Measurements from ENCODE around the gene APC2.

The APC2 gene, protein sequence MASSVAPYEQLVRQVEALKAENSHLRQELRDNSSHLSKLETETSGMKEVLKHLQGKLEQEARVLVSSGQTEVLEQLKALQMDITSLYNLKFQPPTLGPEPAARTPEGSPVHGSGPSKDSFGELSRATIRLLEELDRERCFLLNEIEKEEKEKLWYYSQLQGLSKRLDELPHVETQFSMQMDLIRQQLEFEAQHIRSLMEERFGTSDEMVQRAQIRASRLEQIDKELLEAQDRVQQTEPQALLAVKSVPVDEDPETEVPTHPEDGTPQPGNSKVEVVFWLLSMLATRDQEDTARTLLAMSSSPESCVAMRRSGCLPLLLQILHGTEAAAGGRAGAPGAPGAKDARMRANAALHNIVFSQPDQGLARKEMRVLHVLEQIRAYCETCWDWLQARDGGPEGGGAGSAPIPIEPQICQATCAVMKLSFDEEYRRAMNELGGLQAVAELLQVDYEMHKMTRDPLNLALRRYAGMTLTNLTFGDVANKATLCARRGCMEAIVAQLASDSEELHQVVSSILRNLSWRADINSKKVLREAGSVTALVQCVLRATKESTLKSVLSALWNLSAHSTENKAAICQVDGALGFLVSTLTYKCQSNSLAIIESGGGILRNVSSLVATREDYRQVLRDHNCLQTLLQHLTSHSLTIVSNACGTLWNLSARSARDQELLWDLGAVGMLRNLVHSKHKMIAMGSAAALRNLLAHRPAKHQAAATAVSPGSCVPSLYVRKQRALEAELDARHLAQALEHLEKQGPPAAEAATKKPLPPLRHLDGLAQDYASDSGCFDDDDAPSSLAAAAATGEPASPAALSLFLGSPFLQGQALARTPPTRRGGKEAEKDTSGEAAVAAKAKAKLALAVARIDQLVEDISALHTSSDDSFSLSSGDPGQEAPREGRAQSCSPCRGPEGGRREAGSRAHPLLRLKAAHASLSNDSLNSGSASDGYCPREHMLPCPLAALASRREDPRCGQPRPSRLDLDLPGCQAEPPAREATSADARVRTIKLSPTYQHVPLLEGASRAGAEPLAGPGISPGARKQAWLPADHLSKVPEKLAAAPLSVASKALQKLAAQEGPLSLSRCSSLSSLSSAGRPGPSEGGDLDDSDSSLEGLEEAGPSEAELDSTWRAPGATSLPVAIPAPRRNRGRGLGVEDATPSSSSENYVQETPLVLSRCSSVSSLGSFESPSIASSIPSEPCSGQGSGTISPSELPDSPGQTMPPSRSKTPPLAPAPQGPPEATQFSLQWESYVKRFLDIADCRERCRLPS (N-terminal part only)

DNA sequence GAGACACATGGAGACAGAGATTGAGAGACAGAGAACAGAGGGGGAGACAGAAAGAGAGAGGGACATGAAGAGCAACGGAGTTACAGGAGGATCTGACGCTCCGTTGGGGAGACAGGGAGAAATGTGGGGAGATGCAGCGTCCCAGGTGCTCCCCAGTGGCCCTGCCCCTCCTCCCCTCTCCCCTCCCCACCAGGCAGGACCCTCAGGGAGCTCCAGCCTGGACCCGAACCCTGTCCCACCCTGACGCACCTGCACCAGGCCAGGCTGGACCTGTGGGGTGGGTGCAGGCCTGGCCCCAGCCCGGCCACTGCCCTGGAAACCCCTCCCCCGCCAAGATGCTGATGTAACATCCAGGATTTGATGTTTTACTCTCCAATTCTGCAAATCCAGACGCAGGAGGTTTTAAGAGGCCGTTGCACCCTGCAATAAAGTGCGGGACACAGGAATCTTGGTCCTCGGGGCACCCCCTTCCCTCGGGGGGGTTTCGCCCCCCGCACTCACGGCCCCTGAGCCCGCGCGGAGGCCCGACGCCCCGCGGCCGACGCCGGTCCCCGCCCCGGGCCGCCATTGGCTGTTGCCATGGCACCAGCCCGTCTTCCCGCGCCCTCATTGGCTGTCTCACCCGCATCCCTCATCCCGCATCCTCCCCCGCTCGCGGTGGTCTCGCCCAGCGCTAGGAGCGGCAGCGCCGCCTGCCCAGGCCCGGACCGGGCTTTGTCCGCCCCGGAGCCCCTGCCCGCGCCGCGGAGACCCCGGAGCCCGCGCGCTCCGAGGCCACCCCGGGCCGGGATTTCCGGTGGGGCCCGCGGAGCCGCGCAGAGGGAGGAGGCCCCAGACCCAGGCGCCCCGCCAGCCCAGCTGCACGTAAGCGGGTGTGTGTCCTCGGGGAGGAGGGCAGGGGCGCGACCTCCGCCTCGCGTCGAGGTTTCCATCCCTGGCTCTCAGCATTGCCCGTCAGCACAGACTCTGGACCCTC is at the start of gene APC2:
Gene APC2 (plus strand): TSS at position 655 of the 976 bp plus-strand sequence. CDS start 2,881 bp downstream, outside the sequence.
- DNase-seq: no peak

DNA sequence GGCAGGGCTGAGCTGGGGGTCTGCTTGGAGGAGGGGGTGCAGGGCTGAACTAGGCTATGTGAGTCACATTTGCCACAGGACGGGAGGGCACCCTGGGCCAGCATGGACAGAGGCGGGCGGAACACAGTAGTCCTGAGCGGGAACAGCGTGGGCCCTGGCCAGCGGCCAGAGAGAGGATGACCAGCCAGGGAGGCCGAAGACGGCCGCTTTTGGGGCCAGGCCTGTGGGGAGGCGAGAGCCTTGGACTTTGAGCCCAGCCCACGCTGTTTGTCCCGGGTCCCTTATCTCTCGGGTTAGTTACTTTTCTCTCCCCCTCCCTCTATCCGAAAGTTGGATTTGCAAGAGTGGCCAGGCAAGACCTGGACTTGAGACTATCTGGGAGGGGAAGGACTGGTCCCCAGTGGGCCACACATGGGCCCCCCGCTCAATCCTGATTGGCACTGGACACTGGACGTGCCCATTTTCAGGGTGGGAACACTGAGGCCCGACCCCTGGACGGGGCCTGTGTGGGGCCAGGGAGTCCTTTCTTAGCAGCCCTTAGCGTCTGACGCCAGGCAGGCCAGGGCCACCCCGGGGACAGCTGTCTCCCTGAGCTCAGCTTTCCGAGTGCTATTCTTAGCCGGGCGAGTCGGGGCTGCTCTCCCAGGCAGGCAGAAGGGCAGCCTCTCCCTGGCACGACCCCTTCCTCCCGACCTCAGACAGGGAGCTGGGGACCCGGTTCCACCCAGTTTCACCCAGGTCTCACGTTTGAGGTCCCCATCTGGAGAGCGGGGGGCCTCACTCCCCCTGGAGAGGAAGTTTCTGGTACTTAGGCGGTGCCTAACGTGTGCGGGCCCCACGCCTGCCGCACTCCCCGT is 49.4 kb upstream of the APC2 start:
- no peak for DNase-seq

DNA sequence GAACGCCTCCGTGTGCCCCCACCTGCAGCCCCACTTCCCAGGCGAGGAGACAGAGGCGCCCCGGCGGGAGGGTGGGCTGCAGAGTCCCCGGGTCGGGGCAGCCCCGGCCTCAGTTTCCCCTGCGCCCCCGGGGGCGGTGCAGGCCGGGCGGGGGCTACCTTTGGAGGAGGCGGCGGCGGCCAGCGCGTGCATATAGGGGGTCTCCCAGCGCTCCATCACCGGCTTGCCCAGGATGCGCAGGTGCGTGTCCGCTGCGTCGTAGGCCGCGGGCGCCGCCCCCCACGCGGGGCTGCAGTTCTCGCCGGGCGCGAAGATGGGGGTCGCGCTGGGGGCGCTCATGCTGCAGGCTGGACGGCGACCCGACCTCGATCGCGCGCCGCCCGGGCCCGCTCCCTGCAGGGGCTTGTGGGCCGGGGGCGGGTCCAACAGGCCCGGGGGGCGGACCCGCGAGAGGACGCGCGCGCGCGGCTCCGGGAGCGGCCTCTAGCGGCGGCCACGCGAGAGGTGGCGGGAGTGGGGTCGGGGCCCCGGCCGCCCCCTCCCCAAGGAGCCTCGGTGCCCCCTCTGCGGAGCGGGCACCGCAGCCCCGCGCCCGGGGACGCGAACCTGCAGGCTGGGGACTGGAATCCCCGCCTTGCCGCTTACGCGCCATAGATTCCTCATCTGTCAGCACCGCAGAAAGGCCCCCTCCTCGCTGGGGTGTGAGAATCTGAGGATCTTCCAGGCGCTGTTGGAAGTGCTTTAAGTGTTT is 48.6 kb upstream of the APC2 start, which contains the start of gene GAMT:
Gene GAMT (minus strand): TSS at position 405 of the 751 bp plus-strand sequence. CDS start 66 bp downstream, at position 339.
- DNase-seq: peak; percentile 53 to 68

DNA sequence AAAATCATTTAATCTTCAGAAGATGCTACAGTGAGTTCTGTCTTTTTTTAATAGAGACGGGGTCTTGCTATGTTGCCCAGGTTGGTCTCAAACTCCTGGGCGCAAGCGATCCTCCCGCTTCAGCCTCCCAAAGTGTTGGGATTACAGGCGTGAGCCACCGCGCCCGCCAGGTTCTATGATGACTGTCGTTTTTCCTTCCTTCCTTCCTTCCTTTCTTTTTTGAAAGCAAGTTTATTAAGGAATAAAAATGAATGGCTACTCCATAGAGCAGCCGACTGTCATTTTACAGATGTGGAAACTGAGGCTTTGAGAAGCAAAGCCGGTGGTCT is 48.1 kb upstream of the APC2 start:
- DNase-seq: no peak

DNA sequence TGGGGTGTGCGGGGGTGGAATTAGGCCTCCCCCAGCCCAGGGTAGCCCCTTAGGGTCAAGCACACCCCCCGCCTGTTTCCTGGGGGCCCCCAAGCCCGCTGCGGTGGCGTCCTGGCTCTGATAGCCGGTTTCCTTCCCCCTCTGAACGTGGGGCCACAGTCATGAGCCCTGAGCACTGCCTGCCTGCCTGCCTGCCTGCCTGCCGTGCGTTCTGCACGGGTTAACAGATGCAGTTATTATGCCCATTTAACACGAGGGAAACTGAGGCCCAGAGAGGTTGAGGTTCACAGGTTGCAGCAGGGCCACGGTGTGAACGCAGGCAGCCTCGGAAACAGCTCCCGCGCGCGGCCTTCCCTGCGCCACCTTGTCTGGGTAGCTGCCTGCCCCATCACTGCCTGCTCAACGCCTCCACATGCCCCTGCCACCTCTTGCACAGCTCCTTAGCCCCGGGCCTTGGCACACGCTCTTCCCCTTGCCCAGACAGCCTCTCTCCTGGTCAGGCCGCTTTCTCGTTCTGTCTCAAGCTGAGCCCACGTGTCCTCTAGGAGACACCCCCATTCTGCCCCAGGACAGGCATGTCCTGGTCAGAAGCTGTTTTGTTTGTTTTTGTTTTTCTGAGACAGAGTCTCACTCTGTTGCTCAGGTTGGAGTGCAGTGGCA is 47.4 kb upstream of the APC2 start:
- no peak for DNase-seq

DNA sequence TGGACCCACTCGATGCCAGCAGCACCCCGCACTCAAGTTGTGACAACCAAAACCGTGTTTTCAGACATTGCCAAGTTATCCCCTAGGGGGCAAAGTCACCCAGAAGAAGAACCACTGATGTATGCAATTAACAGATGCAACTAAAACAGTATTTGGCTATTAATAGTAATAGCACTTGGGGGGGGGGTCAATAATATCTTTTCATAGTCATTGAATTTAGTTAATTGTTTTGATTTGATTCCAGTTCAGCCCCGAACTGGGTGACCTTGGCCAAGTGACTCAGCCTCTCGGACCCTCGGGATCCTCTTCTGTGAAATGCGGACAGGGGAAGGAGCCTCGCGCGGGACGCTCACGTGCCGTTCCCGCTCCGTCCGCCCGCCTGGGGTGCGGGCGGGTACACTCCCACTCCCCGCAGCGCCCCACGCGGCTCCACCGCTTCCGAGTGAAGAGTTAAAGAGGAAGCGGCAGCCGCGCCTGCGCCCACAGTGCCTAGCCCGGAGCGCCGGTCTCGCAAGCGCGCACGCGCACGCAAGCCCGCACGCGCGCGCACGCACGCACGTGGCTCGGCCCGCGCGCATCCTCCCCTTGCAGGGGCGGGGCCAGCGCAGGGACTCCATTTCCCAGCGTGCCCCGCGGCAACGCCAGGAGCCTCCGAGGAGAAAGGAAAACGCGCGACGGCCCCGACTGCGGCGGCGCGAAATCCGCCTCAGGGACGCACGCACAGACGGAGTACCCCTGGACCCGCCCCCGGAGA is 43.0 kb upstream of the APC2 start:
- DNase-seq: peak; percentile 99

DNA sequence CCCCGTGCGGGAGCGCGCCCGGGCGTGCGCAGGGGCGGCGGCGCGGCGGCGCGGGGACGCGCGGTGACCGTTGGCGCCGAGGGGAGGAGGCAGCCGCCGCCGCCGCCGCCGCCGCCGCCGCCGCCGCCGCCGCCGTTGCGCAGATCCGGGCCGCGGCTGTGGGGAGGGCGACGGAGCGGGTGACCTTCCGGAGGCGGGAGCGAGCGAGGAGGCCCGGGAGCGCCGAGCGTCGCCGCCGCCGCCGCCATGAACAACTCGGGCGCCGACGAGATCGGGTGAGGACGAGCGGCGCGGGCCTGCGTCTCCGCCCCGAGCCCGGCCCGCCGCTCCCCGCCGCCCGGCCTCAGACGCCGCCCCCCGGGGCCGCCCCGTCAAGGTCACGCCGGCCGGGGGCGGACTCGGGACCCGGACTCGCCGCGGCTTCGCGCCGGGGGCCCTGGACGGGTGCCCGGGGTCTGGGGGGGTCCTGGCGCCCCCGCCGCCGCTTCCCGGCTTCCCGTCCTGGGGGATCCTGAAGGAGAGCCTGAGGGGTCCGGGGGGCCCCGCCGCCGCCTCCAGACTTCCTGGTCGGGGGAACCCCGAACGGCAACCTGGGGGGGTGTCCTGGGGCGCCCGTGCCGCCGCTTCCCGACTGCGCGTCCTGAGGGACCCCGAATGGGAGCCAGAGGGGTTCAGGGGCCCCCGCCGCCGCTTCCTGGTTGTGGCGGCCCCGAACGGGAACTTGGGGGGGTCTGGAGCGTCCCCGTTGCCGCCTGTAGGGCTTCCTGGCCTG is 42.2 kb upstream of the APC2 start, which contains the start of gene DAZAP1:
Gene DAZAP1 (plus strand): TSS at position 59 of the 772 bp plus-strand sequence. CDS start 188 bp downstream, at position 247.
- peak; percentile 34 to 48 for DNase-seq

DNA sequence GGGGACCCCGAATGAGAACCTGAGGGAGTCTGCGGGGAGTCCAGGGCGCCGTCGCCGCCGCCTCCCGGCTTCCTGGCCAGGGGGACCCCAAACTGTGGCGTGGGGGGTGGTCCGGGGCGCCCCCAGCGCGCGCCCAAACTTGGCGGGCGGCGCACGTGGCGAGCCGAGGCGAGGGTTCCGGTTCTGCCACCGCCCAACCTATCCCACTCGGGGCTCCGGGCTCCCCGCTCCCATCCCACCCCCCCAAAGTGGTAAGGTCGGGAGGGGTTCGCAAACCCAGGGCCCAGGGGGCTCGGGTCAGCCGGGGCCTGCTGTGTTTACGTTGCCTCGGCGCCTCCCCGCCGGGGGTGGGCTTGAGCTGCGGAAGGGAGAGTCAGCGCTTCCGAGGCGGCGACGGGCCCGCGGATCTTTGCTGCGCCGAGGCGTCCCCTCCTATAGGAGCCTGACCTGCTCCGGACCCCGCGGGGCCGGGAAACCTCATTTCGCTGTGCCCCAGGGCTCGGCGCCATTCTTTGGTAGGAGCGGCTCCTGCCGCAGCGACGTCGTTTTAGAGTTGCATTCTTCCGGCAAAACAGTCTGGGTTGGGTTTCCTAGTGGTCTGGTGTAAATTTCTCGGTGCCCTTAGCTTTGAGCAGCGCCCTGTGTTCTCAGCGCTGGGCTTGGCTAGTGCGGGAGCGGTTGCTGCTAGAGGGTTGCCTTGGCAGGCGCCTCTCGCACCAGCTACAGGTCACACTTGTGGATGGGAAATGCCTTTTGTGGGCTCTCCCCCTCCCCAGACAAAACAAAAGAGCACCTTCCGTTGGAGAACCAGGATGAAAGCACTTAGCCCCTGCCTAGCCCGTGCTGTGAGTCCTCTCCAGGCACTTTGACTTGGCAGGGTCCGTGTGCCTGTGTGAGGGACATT is 41.4 kb upstream of the APC2 start:
- peak; percentile 52 to 61 for DNase-seq

DNA sequence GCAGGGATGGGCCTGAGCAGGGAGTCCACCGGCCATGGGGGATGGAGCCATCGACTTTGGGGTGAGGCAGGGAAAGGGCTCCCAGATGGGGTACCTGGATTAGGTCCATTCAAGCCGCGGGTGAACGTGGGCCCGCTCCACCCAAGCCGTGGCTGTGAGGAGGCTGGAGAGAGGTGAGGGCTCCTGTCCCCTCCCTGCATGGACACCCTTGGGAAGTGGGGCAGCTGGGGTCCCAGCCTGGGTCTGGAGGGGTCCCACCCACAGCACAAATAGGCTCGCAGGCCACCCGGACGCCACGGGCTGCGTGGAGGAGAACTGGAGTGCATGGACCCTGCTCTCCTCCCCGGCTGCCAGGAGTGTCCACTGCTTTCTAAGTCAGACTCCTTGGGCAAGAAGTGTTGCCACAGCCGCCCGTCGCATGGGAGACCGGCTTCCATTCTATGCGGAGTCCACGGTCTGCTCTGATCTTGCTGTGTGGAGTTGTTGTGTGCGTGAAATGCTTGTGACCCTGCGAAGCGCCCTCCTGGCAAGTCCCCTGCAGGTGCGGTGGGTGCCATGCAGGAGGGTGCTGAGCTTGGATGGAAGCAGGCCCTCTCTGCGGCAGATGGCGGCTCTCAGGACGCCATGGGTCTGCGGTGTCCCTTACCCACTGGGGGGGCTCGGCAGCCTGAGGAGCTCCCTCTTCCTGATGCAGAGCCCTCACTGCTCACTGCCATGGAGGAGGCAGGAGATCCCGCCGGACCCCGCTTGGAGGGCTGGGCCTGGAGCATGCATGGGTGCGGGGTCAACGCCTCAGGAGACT is 40.5 kb upstream of the APC2 start:
- DNase-seq: no peak

DNA sequence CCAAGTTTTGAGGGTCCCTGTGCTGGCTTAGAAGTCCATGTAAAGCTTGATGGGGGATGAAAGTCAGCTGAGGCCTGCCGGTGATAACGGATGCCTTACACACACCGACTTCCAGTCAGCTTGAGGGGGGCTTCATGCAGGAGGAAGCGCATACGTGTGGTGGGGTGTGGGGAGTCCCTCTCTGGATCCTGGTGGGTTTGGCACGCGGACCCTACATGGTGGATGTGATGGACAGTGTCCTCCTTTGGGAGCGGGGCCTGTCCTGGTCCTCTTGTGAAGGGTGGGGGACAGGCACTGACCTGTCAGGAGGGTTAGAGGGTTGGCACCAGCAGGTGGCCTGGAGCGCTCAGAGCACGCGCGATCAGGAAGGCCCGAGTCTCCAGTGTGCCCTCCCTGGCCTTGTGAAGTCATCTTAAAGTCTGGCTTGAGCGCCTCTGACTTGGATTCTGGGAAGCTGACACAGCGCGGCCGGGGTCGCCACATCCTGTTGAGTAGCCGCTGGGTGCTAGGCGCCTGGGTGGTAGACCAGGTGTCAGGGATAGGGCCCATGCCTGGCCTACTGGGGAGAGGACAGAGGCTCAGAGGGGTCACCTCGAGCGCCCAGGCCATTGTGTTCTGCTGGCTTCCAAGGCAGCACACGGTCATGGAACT is 39.7 kb upstream of the APC2 start:
- no peak for DNase-seq

DNA sequence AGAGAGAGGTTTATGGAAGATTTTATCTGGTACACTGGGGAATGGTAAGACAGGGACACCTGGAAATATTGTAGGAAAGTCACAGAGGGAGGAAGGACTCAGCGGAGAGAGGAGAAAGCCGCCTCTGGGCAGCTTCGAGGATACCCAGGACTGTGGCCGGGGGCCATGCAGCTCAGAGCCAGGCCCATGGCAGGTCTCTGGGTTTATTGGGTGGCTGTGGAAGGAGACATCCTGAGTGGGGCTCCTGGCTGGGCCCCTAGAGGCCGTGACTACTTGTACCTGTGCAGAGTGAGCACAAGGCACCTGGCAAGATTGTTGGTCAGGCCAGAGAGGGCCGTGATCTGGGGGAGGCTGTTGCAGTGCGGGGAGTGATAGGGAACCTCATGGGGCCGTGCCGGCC is 39.1 kb upstream of the APC2 start:
- DNase-seq: no peak

DNA sequence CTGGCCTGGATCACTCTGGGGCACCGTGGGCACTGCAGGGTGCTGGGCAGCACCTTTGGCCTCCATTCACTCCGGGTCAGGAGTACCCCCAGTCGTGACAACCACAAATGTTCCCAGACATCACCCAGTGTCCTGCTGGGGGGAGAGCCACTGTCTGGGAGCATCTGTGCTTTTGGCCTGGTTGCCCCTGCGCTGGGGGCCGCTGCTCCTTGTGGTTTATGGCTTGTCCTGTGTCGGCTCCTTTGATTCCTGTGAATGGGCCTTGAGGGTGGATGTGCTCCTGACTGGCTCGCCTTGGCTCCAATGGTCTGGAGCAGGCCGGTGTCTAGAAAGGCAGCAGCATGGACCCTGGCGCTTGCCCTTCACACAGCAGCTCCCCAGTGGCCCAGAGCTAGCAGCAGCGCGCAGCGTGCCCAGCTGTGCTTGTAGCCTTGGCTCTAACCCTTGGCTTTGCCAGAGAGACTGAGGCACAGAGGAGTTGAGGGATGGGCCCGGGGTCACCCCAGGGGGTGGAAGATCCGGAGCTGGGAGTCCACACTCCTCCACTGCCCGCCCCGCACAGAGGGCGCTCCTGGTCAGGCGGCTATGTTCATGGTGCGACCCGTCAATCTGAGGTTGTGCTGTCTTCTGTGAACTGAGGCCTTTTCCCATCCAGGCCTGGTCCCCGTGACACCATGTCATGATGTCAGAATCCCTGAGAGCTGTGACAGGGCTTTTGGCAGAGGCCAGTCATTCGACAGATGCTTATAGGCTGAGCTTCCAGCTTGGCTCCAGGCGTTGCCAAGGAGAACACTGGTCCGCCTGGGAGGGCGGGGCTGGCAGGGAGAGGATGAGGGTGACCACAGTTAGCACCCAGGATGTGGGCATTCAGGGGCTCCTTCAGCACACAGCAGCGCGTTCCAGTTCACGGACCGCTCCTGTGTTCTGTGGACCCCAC is 38.4 kb upstream of the APC2 start:
- no peak for DNase-seq

DNA sequence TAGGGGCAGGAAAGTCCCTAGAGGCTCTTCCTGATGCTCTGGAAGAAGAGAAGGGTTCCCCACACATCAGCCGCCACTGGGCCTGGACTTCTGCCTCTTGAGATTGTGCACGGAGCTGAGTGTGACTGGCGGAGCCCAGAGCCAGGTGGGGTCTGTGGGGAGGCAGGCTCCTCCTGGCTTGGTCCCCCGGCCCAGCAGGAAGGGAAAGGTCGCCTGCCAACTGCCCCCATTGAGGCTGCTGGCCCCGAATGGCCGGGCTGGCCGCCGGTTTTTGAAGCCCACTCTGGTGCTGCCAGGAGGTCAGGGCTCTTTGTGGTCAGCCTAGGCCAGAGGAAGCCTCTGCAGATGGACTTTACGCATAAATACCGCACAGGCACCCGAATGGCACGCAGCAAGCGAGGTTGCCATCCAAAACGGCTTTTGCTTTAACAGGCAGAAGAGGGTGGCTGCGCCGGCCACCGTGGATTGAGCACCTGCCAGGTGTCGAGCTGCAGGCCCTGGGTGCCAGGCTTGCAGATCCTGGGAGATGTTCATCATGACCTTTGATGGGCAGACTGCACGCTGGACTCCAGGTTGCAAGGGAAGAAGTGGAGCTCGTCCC is 37.5 kb upstream of the APC2 start:
- DNase-seq: no peak
